Thyroid gland (tissue), 4 donors: ENCODE results near the gene YPEL5.

ENCODE experiments used
- CTCF ChIP-seq, 6 experiments: fragments of 200-600 bp in 3 of 6; fragments of 450-650 bp in 3 of 6; sonication (generic) in 3 of 6; IDR thresholded peaks; one replicate each; pipeline ENCODE4 v1.5.1; 2016 to 2019; ENCODE audit warnings: antibody characterized with exemption in 6 of 6, mild to moderate bottlenecking in 2 of 6, inconsistent platforms in 1 of 6, moderate library complexity in 1 of 6
- POLR2A ChIP-seq, 2 donors: fragments of 450-650 bp; IDR thresholded peaks; one replicate each; pipeline ENCODE4 v1.6.1; 2017; ENCODE audit warnings: antibody characterized with exemption in 2 of 2, mild to moderate bottlenecking in 2 of 2, moderate library complexity in 1 of 2

GRCh38 chr2:30147196-30147714, 448 bp downstream of the YPEL5 start:
- TF ChIP-seq CTCF (IDR thresholded peaks at IDR 0.05) = no peak
- no peak for TF ChIP-seq POLR2A (IDR thresholded peaks at IDR 0.05)
